AG09309 (cell line): Measurements from ENCODE around the gene ST3GAL3.

ENCODE experiments used
- DNase-seq: peaks from one replicate; pipeline ENCODE4 v3.0.0-alpha.2; 2010; ENCODE audit warnings: low read depth
- H3K4me3 ChIP-seq: 2 replicates; pipeline ENCODE4 v1.5.1; 2011; ENCODE audit warnings: mild to moderate bottlenecking, low read depth, low read length, moderate library complexity; ENCODE audit not compliant: control insufficient read depth
- TF ChIP-seq, protein P1 (sequence below): IDR thresholded peaks from 2 replicates; pipeline ENCODE4 v1.5.1; 2011; ENCODE audit warnings: mild to moderate bottlenecking, low read depth, low read length, inconsistent platforms; ENCODE audit not compliant: insufficient read depth, control insufficient read depth; ENCODE audit errors: missing control alignments

Gene ST3GAL3

DNA sequence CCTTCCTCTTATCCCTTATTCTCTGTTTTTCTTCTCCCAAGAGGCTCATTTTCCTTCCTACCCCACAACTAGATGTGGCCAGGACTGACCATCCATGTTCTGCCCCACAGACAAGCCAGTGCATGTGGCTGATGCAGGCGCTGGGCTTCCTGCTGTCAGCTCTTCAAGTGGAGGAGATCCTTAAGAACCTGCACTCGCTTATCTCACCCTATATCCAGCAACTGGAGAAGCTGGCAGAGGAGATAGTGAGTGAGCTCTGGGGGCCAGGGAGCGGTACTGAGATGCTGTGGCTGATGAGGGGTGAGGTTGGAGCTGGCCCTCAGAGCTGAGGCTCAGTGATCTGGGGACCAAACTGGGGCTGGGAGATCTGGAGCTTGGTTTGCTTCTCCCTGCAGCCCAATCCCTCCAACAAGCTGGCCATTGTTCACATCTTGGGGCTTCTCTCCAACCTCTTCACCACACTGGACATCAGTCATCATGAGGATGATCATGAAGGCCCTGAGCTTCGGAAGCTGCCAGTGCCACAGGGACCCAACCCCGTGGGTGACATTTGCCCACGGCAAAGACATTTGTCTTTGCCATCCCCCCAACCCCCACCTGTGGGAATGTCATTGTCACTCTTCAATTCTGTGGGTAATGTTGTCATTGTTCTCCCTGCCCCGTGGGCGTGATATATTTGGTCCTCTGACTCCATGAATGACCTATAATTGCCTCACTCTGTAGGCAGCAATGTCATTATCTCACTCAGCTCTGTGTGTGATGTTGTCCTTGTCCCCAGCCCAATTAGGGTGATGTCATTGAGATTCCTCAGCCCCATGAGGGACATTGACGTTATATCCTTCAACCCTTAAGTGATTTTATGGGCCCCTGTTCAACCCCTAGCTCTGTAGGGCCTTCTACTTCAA is 251.3 kb downstream of the ST3GAL3 start:
- TF ChIP-seq, protein P1, sequence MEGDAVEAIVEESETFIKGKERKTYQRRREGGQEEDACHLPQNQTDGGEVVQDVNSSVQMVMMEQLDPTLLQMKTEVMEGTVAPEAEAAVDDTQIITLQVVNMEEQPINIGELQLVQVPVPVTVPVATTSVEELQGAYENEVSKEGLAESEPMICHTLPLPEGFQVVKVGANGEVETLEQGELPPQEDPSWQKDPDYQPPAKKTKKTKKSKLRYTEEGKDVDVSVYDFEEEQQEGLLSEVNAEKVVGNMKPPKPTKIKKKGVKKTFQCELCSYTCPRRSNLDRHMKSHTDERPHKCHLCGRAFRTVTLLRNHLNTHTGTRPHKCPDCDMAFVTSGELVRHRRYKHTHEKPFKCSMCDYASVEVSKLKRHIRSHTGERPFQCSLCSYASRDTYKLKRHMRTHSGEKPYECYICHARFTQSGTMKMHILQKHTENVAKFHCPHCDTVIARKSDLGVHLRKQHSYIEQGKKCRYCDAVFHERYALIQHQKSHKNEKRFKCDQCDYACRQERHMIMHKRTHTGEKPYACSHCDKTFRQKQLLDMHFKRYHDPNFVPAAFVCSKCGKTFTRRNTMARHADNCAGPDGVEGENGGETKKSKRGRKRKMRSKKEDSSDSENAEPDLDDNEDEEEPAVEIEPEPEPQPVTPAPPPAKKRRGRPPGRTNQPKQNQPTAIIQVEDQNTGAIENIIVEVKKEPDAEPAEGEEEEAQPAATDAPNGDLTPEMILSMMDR = no peak
- DNase-seq = no peak
- no peak overlapping the region for H3K4me3 ChIP-seq

DNA sequence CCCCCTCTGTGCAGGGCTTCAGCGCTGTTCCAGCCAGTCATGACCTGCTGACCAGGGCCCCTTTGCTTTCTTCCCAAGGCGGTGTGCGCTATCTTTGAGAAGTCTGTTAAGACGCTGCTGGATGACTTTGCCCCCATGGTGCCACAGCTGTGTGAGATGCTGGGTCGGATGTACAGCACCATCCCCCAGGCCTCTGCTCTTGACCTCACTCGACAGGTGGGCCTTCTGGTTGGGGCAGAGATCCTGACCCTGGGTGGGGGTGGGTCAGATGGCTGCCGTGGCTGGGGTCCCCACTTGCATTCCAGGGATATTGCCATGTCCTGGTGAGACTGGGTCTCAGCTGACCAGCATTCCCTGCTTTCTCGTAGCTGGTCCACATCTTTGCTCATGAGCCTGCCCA is 253.5 kb downstream of the ST3GAL3 start:
- no peak overlapping the region for H3K4me3 ChIP-seq
- DNase-seq = no peak
- TF ChIP-seq, protein P1 = no peak

DNA sequence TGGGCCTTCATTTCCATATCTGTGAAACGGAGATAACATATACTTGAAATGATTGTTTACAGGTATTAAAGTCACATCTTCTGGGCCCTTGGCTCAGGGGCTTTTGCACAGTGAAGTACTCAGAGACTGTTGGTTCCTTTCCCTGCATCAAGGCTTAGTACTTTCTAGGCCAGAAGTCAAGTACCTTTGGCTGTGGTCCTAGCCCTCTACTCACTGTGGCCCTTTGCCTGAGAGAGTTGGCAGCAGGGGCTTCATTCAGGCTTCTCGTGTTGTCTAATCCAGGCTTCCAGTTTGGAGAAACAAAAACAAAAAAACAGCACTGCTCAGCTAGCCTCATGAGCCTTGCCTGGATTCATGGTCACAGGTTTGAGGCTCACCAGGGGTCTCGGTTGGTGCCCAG is 254.4 kb downstream of the ST3GAL3 start:
- DNase-seq = no peak
- TF ChIP-seq, protein P1 = no peak
- no peak overlapping the region for H3K4me3 ChIP-seq

DNA sequence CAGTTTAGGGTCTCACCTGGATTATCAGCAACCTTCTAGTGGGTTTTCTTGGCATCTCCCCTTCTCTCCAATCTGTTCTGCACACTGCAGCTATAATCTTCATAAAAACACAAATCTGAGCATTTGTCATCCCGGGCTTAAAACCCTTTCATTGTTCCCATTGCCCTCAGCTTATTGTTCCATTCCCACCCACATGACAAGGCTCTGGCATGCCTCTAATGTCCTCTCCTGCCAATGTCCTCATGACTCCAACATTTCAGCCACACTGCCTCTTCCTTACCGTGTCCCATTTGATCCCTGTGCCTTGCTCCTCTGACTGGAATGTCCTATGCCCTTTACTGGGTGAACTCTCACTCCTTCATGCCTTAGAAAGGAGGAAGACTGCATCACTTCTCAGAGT is 255.0 kb downstream of the ST3GAL3 start:
- no peak overlapping the region for H3K4me3 ChIP-seq
- DNase-seq = no peak
- TF ChIP-seq, protein P1 = no peak

DNA sequence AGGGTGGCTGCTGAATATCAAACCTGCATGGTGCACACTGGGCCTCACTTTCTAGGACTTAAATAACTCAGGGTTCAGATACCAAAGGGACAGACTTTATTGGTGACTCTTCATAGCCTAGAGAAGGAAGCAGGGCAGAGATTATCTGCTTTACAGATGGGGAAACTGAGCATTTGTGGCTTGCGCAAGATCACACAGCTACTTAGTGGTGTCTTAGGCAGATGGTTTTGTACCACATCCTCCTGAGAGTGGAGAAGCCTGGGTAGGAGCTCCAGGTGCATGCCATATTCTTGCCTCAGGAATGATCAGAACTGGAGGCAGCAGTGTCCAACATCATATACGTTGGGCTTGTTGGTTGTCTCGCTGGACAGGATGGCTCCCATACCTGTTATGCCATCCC is 255.7 kb downstream of the ST3GAL3 start:
- H3K4me3 ChIP-seq = no peak overlapping the region
- TF ChIP-seq, protein P1 = no peak
- no peak for DNase-seq

DNA sequence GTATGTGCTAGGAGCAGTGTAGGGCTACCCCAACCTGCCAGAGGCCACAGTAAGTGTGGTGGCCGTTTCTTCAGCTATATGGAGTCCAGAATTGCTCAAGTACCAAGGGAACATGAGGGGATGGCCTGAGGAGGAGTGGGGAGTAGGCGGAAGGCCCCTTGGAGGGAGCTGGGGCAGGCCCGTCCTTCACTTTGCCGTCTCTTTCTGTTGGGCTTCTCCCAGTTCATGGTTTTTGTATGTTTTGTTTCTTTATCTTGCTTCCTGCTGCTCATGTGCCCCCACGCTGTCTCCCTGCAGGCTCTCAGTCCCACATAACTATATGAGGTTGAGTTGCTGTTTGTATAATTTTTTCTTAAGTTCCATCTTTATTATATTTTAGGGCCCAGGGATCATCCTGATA is 256.6 kb downstream of the ST3GAL3 start:
- TF ChIP-seq, protein P1 = no peak
- H3K4me3 ChIP-seq = no peak overlapping the region
- no peak for DNase-seq
